ENCODE data around the gene ELF5.

Gene ELF5

GRCh38 chr11:34458525-34458924 lies 55.1 kb downstream of the ELF5 start:
- no peak overlapping the region for H2AFZ ChIP-seq (ENCODE audit: low read depth, low read length, severe bottlenecking)
- H3K4me3 ChIP-seq (ENCODE audit: insufficient read depth, low read length, poor library complexity, severe bottlenecking), result no peak overlapping the region
- H3K9me3 ChIP-seq (ENCODE audit: insufficient read depth, low read length), result no peaks in the 10 kb centered on the region
- no peak overlapping the region for H3K9ac ChIP-seq (ENCODE audit: low read length)
- no peaks in the 10 kb centered on the region for H4K20me1 ChIP-seq (ENCODE audit: low read depth, low read length)
- no peak overlapping the region for H3K4me2 ChIP-seq (ENCODE audit: low read depth, low read length, poor library complexity, severe bottlenecking)
- no peaks in the 10 kb centered on the region for H3K79me2 ChIP-seq (ENCODE audit: insufficient read depth, low read length)
- no peaks in the 10 kb centered on the region for H3K27me3 ChIP-seq (ENCODE audit: low read length)
- no peak for TF ChIP-seq EZH2phosphoT487 (conservative IDR thresholded peaks at IDR 0.05; ENCODE audit: low read length)
- TF ChIP-seq CTCF (IDR thresholded peaks at IDR 0.05; ENCODE audit: insufficient read depth, low read length, poor library complexity, severe bottlenecking), result no peak
- H3F3A ChIP-seq (ENCODE audit: insufficient read depth), result no peaks in the 10 kb centered on the region
- H3K36me3 ChIP-seq (ENCODE audit: low read length), result peaks cover 30% of the 10 kb centered on the region
- no peak overlapping the region for H3K27ac ChIP-seq (ENCODE audit: low read depth, low read length)
- H3K9me2 ChIP-seq (replicated peaks; ENCODE audit: insufficient read depth, low read length), result no peaks in the 10 kb centered on the region

GRCh38 chr11:34457607-34458006 lies 56.0 kb downstream of the ELF5 start:
- Histone ChIP-seq H3K79me2 (ENCODE audit: insufficient read depth, low read length) (no peaks in the 10 kb centered on the region), H4K20me1 (ENCODE audit: low read depth, low read length) (no peaks in the 10 kb centered on the region), H3K9ac (ENCODE audit: low read length) (no peak overlapping the region), H3K9me3 (ENCODE audit: insufficient read depth, low read length) (no peaks in the 10 kb centered on the region), H3K4me2 (ENCODE audit: low read depth, low read length, poor library complexity, severe bottlenecking) (no peak overlapping the region), H3K27me3 (ENCODE audit: low read length) (no peaks in the 10 kb centered on the region), H3K27ac (ENCODE audit: low read depth, low read length) (no peak overlapping the region), H3K36me3 (ENCODE audit: low read length) (peaks cover 34% of the 10 kb centered on the region), H3K4me3 (ENCODE audit: insufficient read depth, low read length, poor library complexity, severe bottlenecking) (no peak overlapping the region), H3K9me2 (replicated peaks; ENCODE audit: insufficient read depth, low read length) (no peaks in the 10 kb centered on the region), H2AFZ (ENCODE audit: low read depth, low read length, severe bottlenecking) (no peak overlapping the region), H3F3A (ENCODE audit: insufficient read depth) (no peaks in the 10 kb centered on the region)
- TF ChIP-seq EZH2phosphoT487 (conservative IDR thresholded peaks at IDR 0.05; ENCODE audit: low read length) (no peak), CTCF (IDR thresholded peaks at IDR 0.05; ENCODE audit: insufficient read depth, low read length, poor library complexity, severe bottlenecking) (no peak)

DNA sequence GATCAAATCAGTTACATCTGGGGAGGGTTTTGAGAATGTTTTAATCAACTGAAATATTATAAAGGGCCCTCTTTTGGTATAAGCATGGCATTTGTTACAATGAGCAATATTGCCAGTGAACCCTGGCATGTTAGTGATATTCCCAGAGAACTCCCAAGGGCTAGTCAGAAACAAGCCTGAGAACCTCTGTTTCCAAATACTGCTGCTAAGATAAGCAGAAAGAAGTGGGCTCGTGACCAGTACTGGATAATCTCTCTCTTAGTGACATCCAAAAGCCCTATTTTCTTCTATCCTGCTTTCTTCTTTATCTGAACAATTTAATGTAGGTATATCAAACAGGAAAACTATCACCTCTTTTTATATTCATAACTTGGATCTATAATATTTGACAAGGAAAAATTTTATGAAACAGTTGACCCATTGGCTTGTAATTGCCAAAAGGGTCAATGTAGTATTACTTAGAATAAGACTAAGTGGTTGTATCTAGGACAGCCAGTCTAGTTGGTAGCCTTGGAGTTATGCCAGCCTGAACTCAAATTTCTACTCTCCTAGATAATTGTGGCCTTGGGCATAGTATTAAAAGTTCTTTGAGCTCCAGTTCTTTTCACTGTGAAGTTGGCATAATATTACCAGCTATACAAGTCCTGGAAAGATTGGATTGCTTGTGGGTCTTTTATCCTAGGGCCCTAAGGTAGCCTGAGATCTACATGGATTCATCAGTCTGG lies 59.1 kb downstream of the ELF5 start:
- Histone ChIP-seq H3K4me3 (ENCODE audit: insufficient read depth, low read length, poor library complexity, severe bottlenecking) (no peak overlapping the region), H3K9ac (ENCODE audit: low read length) (no peak overlapping the region)
- no peak for TF ChIP-seq CTCF (IDR thresholded peaks at IDR 0.05; ENCODE audit: insufficient read depth, low read length, poor library complexity, severe bottlenecking)
- no peak for TF ChIP-seq EZH2phosphoT487 (conservative IDR thresholded peaks at IDR 0.05; ENCODE audit: low read length)

More for the DNA sequence above, 59.1 kb downstream of the ELF5 start:
- H3K27ac ChIP-seq (ENCODE audit: low read depth, low read length), result no peak overlapping the region
- no peaks in the 10 kb centered on the region for H3F3A ChIP-seq (ENCODE audit: insufficient read depth)
- H4K20me1 ChIP-seq (ENCODE audit: low read depth, low read length), result no peaks in the 10 kb centered on the region
- no peaks in the 10 kb centered on the region for H3K27me3 ChIP-seq (ENCODE audit: low read length)
- no peak overlapping the region for H2AFZ ChIP-seq (ENCODE audit: low read depth, low read length, severe bottlenecking)
- no peak overlapping the region for H3K4me2 ChIP-seq (ENCODE audit: low read depth, low read length, poor library complexity, severe bottlenecking)
- H3K9me3 ChIP-seq (ENCODE audit: insufficient read depth, low read length), result no peaks in the 10 kb centered on the region
- no peaks in the 10 kb centered on the region for H3K9me2 ChIP-seq (replicated peaks; ENCODE audit: insufficient read depth, low read length)
- peaks cover 34% of the 10 kb centered on the region for H3K36me3 ChIP-seq (ENCODE audit: low read length)
- no peaks in the 10 kb centered on the region for H3K79me2 ChIP-seq (ENCODE audit: insufficient read depth, low read length)
